ENCODE measurements around the gene SCP2. TPM values are rescaled to one million over a fixed set of nuclear protein-coding genes. Genes with fewer than 3 reads are reported as not detected.

Gene SCP2
- total RNA-seq, 1 donor from 2014 or later, result 26.3 TPM

DNA sequence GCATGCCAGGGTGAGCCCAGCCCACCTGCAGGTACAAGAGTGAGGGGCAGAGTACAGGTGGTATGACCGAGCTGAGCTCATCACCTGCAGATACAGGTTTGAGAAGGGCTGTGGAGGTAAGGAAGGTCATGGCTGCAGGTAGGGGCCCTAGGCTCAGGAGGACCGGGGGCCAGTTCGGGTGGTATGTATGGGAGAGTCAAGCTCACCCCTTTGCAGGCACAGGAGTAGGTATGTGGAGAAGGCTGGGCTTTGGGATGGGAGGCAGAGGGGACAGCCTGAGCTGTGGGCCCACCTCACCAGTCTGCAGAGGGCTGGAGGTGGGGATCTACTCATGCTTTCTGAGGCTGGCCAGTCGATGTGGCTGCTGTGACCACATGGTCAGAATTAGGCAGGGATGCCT is 152.2 kb downstream of the SCP2 start:
- H3K4me3 ChIP-seq, result no peak overlapping the region
- no peaks in the 10 kb centered on the region for H3K27me3 ChIP-seq
- DNase-seq (ENCODE audit: low spot score in 2 of 2), result no peak
- TF ChIP-seq, protein P1, sequence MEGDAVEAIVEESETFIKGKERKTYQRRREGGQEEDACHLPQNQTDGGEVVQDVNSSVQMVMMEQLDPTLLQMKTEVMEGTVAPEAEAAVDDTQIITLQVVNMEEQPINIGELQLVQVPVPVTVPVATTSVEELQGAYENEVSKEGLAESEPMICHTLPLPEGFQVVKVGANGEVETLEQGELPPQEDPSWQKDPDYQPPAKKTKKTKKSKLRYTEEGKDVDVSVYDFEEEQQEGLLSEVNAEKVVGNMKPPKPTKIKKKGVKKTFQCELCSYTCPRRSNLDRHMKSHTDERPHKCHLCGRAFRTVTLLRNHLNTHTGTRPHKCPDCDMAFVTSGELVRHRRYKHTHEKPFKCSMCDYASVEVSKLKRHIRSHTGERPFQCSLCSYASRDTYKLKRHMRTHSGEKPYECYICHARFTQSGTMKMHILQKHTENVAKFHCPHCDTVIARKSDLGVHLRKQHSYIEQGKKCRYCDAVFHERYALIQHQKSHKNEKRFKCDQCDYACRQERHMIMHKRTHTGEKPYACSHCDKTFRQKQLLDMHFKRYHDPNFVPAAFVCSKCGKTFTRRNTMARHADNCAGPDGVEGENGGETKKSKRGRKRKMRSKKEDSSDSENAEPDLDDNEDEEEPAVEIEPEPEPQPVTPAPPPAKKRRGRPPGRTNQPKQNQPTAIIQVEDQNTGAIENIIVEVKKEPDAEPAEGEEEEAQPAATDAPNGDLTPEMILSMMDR (IDR thresholded peaks at IDR 0.05), result no peak
- intact Hi-C loops (cut with DNase I), result no loop called here
- no peak overlapping the region for H3K27ac ChIP-seq
- H3K9me3 ChIP-seq, result no peaks in the 10 kb centered on the region
- peaks cover 0 to 3% of the 10 kb centered on the region in 2 donors for H3K36me3 ChIP-seq
- no peaks in the 10 kb centered on the region for H3K4me1 ChIP-seq

DNA sequence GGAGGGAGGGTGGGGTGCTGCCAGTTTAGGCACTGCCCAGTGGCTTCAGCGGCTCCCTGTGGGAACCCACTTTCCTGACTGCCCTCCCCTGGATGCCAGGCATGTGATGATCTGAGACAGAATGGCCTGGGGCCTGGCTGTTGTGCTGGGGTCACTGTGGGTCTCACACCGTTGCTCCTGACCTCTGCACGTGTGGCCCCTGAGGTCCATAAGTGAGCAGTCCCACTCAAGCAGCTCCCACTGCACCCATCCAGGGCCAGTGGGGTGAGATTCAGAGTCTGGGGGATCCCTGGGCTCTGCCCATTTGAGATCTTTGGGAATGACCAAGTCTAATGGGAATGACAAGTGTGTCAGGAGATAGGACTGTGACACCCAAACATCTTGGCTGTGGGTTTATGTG is 153.0 kb downstream of the SCP2 start:
- TF ChIP-seq, protein P1 (IDR thresholded peaks at IDR 0.05), result no peak
- H3K27ac ChIP-seq, result no peak overlapping the region
- intact Hi-C loops (cut with DNase I), result no loop called here
- peaks cover 0 to 3% of the 10 kb centered on the region in 2 donors for H3K36me3 ChIP-seq
- no peaks in the 10 kb centered on the region for H3K4me1 ChIP-seq
- DNase-seq (ENCODE audit: low spot score in 2 of 2), result no peak
- H3K27me3 ChIP-seq, result no peaks in the 10 kb centered on the region
- no peak overlapping the region for H3K4me3 ChIP-seq
- no peaks in the 10 kb centered on the region for H3K9me3 ChIP-seq

DNA sequence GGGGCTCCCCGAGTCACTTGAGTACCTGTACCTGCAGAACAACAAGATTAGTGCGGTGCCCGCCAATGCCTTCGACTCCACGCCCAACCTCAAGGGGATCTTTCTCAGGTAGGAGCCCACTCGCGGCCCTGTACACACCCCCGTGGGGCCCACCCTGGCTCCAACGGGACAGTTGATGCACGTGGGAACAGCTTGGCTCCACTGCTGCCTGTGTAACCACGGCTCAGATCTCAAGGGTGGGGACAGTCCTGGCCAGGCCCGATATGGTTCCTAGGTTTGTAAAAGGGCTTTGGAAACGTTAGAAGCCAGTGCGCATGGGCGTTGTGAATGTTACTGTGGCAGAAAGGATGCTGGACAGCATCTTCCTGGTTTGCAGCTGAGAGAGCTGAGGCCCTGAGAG is 153.7 kb downstream of the SCP2 start:
- TF ChIP-seq, protein P1 (IDR thresholded peaks at IDR 0.05), result no peak
- intact Hi-C loops (cut with DNase I), result no loop called here
- Histone ChIP-seq H3K4me3 (no peak overlapping the region), H3K27me3 (no peaks in the 10 kb centered on the region), H3K27ac (no peak overlapping the region), H3K4me1 (no peaks in the 10 kb centered on the region), H3K36me3 (peaks cover 0 to 3% of the 10 kb centered on the region in 2 donors), H3K9me3 (no peaks in the 10 kb centered on the region)
- DNase-seq (ENCODE audit: low spot score in 2 of 2), result no peak

DNA sequence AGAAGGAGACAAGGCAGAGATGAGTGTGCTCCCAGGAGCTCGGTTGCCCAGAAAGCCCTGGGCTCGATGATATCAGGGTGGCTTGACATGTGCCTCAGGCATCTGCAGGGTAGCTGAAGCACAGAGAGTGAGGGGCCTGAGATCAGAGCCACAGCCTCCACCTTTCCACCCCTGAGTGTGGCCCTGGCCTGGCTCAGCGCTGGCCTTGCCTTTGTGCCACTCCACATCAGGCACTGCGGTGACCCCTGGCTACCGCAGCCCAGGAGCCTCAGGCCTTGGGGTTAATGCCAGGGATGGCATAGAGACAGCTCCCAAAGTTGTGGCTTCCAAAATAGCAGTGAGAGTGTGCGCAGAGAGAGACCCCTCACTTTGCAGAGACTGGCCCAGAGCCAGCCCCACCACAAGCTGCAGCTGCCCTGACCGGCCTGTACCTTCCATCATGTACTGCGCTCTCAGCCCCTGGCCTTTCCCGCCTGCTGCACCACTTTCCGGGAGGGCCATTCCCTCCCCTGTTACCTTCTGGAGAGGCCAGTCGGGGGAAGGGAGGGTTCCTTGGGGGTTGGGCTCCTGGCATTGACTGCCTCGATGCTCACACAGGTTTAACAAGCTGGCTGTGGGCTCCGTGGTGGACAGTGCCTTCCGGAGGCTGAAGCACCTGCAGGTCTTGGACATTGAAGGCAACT is 154.4 kb downstream of the SCP2 start:
- Histone ChIP-seq H3K9me3 (no peaks in the 10 kb centered on the region), H3K27me3 (no peaks in the 10 kb centered on the region), H3K4me3 (no peak overlapping the region), H3K36me3 (peaks cover 0 to 3% of the 10 kb centered on the region in 2 donors), H3K4me1 (no peaks in the 10 kb centered on the region), H3K27ac (no peak overlapping the region)
- DNase-seq (ENCODE audit: low spot score in 2 of 2), result no peak
- intact Hi-C loops (cut with DNase I), result no loop called here
- TF ChIP-seq, protein P1 (IDR thresholded peaks at IDR 0.05), result no peak

- intact Hi-C loops (cut with DNase I), result no loop called here
- no peaks in the 10 kb centered on the region for H3K9me3 ChIP-seq
- TF ChIP-seq, protein P1 (IDR thresholded peaks at IDR 0.05), result no peak
- H3K36me3 ChIP-seq, result peaks cover 0 to 3% of the 10 kb centered on the region in 2 donors
- H3K4me1 ChIP-seq, result no peaks in the 10 kb centered on the region
- DNase-seq (ENCODE audit: low spot score in 2 of 2), result no peak
- no peaks in the 10 kb centered on the region for H3K27me3 ChIP-seq
- H3K27ac ChIP-seq, result no peak overlapping the region
- H3K4me3 ChIP-seq, result no peak overlapping the region
Observed at GRCh38 chr1:53082826-53083455, 155.9 kb downstream of the SCP2 start.
